OCI-LY3 (cell line): ENCODE data around the gene SPRR2F.

Source experiments
- H2AFZ ChIP-seq: fragments of 200-600, 300-600 bp; shearing (Covaris generic); 2 replicates; pipeline ENCODE4 v1.6.0; 2014; ENCODE audit warnings: antibody characterized with exemption, low read depth, low read length
- H3K27ac ChIP-seq: fragments of 200-600, 300-600 bp; sonication (generic); 2 replicates; pipeline ENCODE4 v1.5.1; 2014; ENCODE audit warnings: mild to moderate bottlenecking, low read length, moderate library complexity, mixed read lengths
- H3K27me3 ChIP-seq: fragments of 200-600, 300-600 bp; sonication (generic); 2 replicates; pipeline ENCODE4 v1.6.1; 2014; ENCODE audit warnings: low read depth, low read length, mixed read lengths
- H3K36me3 ChIP-seq: fragments of 200-600, 300-600 bp; sonication (generic); replicated peaks from 2 replicates; pipeline ENCODE3; 2014; ENCODE audit warnings: low read depth, low read length, mixed read lengths
- H3K4me1 ChIP-seq: fragments of 300-600, 200-600 bp; sonication (generic); 2 replicates; pipeline ENCODE4 v1.6.1; 2014; ENCODE audit warnings: low read length, mixed read lengths
- H3K4me2 ChIP-seq: fragments of 200-600, 300-600 bp; sonication (generic); 2 replicates; pipeline ENCODE4 v1.6.1; 2014; ENCODE audit warnings: low read length, mixed read lengths
- H3K4me3 ChIP-seq: fragments of 300-600, 200-600 bp; sonication (generic); 2 replicates; pipeline ENCODE4 v1.5.1; 2014; ENCODE audit warnings: antibody characterized with exemption, mild to moderate bottlenecking, low read length, moderate library complexity
- H3K79me2 ChIP-seq: fragments of 300-600, 200-600 bp; shearing (Covaris generic); 2 replicates; pipeline ENCODE4 v1.6.1; 2014; ENCODE audit warnings: mild to moderate bottlenecking, low read length, mixed read lengths
- H3K9ac ChIP-seq: fragments of 300-600, 200-600 bp; shearing (Covaris generic); 2 replicates; pipeline ENCODE4 v1.6.0; 2014; ENCODE audit warnings: mild to moderate bottlenecking, low read length, moderate library complexity
- H3K9me3 ChIP-seq: fragments of 200-600, 300-600 bp; shearing (Covaris generic); 2 replicates; pipeline ENCODE4 v1.6.1; 2014; ENCODE audit warnings: low read length, mixed read lengths; ENCODE audit not compliant: insufficient read depth
- H4K20me1 ChIP-seq: fragments of 200-600, 300-600 bp; sonication (generic); 2 replicates; pipeline ENCODE4 v1.6.1; 2016; ENCODE audit warnings: low read length, mixed read lengths; ENCODE audit not compliant: insufficient read depth
- EZH2phosphoT487 ChIP-seq: fragments of 200-600 bp; shearing (Covaris generic); IDR thresholded peaks from 2 replicates; pipeline ENCODE4 v1.6.1; 2018; ENCODE audit warnings: antibody characterized with exemption, mixed run types, low read depth
- TF ChIP-seq, protein P1 (sequence below): fragments of 200-600, 300-600 bp; sonication (generic); IDR thresholded peaks from 2 replicates; pipeline ENCODE4 v1.5.1; 2014; ENCODE audit warnings: antibody characterized with exemption, low read length, low read depth

The SPRR2F gene

GRCh38 chr1:153099461-153100045, 13.8 kb downstream of the SPRR2F start:
- TF ChIP-seq, protein P1, sequence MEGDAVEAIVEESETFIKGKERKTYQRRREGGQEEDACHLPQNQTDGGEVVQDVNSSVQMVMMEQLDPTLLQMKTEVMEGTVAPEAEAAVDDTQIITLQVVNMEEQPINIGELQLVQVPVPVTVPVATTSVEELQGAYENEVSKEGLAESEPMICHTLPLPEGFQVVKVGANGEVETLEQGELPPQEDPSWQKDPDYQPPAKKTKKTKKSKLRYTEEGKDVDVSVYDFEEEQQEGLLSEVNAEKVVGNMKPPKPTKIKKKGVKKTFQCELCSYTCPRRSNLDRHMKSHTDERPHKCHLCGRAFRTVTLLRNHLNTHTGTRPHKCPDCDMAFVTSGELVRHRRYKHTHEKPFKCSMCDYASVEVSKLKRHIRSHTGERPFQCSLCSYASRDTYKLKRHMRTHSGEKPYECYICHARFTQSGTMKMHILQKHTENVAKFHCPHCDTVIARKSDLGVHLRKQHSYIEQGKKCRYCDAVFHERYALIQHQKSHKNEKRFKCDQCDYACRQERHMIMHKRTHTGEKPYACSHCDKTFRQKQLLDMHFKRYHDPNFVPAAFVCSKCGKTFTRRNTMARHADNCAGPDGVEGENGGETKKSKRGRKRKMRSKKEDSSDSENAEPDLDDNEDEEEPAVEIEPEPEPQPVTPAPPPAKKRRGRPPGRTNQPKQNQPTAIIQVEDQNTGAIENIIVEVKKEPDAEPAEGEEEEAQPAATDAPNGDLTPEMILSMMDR = no peak
- TF ChIP-seq EZH2phosphoT487 = no peak
- no peaks in the 10 kb centered on the region for H3K79me2 ChIP-seq
- no peak overlapping the region for H3K9ac ChIP-seq
- H3K4me2 ChIP-seq = no peak overlapping the region
- no peaks in the 10 kb centered on the region for H3K9me3 ChIP-seq
- no peak overlapping the region for H2AFZ ChIP-seq
- no peaks in the 10 kb centered on the region for H3K36me3 ChIP-seq
- H4K20me1 ChIP-seq = no peaks in the 10 kb centered on the region
- H3K4me1 ChIP-seq = no peaks in the 10 kb centered on the region
- no peak overlapping the region for H3K27ac ChIP-seq
- no peak overlapping the region for H3K4me3 ChIP-seq
- peaks cover 24% of the 10 kb centered on the region for H3K27me3 ChIP-seq

GRCh38 chr1:153095764-153096163, 17.6 kb downstream of the SPRR2F start:
- Histone ChIP-seq H3K79me2 (no peaks in the 10 kb centered on the region), H2AFZ (no peak overlapping the region), H3K27me3 (peaks cover 18% of the 10 kb centered on the region; the same call in 1 of the 2 replicates), H3K4me2 (no peak overlapping the region), H3K4me3 (no peak overlapping the region), H4K20me1 (no peaks in the 10 kb centered on the region), H3K9ac (no peak overlapping the region), H3K36me3 (no peaks in the 10 kb centered on the region), H3K9me3 (no peaks in the 10 kb centered on the region), H3K27ac (no peak overlapping the region), H3K4me1 (no peaks in the 10 kb centered on the region)
- no peak for TF ChIP-seq EZH2phosphoT487
- TF ChIP-seq, protein P1 = no peak

GRCh38 chr1:153094426-153094825, 18.9 kb downstream of the SPRR2F start, which contains the start of gene SPRR2E:
SPRR2E (minus strand) TSS chr1:153094526; CDS start chr1:153093751, 775 bp downstream.
- Histone ChIP-seq H4K20me1 (no peaks in the 10 kb centered on the region), H3K79me2 (no peaks in the 10 kb centered on the region), H3K4me1 (no peaks in the 10 kb centered on the region), H3K27me3 (peaks cover 20% of the 10 kb centered on the region; the same call in 1 of the 2 replicates), H2AFZ (no peak within 1 kb of the TSS), H3K27ac (no peak within 1 kb of the TSS), H3K4me2 (no peak within 1 kb of the TSS), H3K9ac (no peak within 1 kb of the TSS), H3K4me3 (no peak within 1 kb of the TSS), H3K36me3 (no peaks in the 10 kb centered on the region), H3K9me3 (no peaks in the 10 kb centered on the region)
- TF ChIP-seq, protein P1 = no peak
- no peak for TF ChIP-seq EZH2phosphoT487

DNA sequence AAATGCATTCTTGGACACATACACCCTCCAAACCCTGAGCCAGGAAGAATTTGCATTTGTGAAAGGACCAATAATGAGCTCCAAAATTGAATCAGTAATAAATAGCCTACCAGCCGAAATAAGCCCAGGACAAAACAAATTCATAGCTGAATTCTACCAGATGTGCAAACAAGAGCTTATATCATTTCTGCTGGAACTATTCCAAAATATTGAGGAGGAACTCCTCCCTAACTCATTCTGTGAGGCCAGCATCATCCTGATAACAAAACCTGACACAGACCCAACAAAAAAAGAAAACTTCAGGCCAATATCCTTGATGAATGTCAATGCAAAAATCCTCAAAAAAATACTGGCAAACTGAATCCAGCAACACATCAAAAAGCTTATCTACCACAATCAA, 25.7 kb downstream of the SPRR2F start:
- Histone ChIP-seq H4K20me1 (no peaks in the 10 kb centered on the region), H3K4me1 (no peaks in the 10 kb centered on the region), H3K27me3 (peaks cover 34% of the 10 kb centered on the region), H3K27ac (no peak overlapping the region), H3K4me3 (no peak overlapping the region), H3K4me2 (no peak overlapping the region), H3K79me2 (no peaks in the 10 kb centered on the region), H3K9me3 (no peaks in the 10 kb centered on the region), H3K9ac (no peak overlapping the region), H2AFZ (no peak overlapping the region), H3K36me3 (no peaks in the 10 kb centered on the region)
- no peak for TF ChIP-seq EZH2phosphoT487
- TF ChIP-seq, protein P1 = no peak
